Endometrial microvascular endothelial cells (primary cell): ENCODE results near the gene WFIKKN1. TPM values are rescaled to one million over a fixed set of nuclear protein-coding genes. Genes with fewer than 3 reads are reported as not detected.

ENCODE experiments used
- in situ Hi-C: cut with HindIII; loops from 2 replicates; pipeline ENCODE4 v1.10.0; 2017; ENCODE audit warnings: low sequenced_read_pairs, low pct_unique_long_range_greater_than_20kb; ENCODE audit errors: inconsistent ontology term
- total RNA-seq: library from RNA; depleted of rRNA; stranded (reverse); fragments of >200 nt; gene quantifications from one replicate; pipeline ENCODE4 v1.2.3, GENCODE V29; 2015; ENCODE audit errors: inconsistent ontology term

Gene WFIKKN1
- total RNA-seq, 1 donor from 2014 or later: not detected

DNA sequence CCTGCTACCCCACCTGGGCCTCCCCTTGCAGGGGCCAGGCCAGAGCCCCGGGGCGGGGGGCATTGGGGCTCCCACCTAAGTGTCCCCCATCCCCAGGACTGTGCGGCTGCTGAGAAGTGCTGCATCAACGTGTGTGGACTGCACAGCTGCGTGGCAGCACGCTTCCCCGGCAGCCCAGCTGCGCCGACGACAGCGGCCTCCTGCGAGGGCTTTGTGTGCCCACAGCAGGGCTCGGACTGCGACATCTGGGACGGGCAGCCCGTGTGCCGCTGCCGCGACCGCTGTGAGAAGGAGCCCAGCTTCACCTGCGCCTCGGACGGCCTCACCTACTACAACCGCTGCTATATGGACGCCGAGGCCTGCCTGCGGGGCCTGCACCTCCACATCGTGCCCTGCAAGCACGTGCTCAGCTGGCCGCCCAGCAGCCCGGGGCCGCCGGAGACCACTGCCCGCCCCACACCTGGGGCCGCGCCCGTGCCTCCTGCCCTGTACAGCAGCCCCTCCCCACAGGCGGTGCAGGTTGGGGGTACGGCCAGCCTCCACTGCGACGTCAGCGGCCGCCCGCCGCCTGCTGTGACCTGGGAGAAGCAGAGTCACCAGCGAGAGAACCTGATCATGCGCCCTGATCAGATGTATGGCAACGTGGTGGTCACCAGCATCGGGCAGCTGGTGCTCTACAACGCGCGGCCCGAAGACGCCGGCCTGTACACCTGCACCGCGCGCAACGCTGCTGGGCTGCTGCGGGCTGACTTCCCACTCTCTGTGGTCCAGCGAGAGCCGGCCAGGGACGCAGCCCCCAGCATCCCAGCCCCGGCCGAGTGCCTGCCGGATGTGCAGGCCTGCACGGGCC is 1.9 kb downstream of the WFIKKN1 start:
- in situ Hi-C loops: no loop called here

DNA sequence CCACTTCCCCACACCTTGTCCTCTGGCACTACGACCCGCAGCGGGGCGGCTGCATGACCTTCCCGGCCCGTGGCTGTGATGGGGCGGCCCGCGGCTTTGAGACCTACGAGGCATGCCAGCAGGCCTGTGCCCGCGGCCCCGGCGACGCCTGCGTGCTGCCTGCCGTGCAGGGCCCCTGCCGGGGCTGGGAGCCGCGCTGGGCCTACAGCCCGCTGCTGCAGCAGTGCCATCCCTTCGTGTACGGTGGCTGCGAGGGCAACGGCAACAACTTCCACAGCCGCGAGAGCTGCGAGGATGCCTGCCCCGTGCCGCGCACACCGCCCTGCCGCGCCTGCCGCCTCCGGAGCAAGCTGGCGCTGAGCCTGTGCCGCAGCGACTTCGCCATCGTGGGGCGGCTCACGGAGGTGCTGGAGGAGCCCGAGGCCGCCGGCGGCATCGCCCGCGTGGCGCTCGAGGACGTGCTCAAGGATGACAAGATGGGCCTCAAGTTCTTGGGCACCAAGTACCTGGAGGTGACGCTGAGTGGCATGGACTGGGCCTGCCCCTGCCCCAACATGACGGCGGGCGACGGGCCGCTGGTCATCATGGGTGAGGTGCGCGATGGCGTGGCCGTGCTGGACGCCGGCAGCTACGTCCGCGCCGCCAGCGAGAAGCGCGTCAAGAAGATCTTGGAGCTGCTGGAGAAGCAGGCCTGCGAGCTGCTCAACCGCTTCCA is 2.7 kb downstream of the WFIKKN1 start:
- in situ Hi-C loops: no loop called here

DNA sequence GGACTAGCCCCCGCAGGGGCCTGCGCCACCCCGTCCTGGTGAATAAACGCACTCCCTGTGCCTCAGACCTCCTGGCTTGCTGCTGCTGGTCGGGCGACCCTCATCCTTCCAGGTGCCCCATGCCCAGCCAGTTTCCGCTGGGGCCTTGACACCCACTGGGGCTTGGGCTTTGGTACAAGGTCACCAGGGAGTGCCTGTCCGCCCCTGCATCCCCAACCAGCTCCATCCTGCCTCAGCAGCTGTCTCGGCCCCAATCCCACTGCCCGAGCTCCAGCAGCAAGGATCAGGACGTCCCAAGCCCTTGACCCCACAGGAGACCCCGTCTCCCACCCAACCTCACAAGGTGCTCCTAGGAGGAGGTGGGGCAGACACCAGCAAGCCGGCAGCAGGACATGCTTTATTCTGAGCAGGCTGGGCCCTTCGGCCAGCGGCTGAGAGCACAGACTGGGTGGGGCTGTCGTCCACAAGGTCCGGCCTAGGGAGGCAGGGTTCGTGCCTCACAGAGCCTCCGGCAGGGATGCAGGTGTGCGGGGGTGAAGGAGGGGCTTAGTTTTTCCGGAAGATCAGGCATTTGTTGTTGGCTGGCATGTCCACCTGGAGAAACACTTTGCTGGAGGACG is 3.4 kb downstream of the WFIKKN1 start:
- in situ Hi-C loops: no loop called here

DNA sequence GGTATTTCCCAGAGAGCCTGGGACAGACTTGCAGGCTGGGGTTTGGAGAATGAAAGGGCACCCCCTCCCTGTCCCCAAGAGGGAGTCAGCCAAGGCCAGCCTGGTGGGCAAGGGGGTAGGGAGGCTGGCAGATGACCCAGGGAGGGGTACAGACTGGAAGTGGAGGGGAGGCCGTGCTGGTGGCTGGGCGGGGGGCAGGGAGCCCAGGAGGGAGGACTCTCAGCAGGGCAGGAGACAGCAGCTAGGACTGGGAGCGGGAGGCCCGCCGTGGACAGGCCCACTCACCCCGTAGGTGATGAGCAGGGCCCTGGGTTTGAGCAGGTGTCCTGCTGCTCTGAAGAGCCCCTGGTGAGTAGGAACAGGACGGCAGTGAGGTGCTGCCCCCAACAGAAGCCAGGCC is 4.2 kb downstream of the WFIKKN1 start:
- in situ Hi-C loops: no loop called here

DNA sequence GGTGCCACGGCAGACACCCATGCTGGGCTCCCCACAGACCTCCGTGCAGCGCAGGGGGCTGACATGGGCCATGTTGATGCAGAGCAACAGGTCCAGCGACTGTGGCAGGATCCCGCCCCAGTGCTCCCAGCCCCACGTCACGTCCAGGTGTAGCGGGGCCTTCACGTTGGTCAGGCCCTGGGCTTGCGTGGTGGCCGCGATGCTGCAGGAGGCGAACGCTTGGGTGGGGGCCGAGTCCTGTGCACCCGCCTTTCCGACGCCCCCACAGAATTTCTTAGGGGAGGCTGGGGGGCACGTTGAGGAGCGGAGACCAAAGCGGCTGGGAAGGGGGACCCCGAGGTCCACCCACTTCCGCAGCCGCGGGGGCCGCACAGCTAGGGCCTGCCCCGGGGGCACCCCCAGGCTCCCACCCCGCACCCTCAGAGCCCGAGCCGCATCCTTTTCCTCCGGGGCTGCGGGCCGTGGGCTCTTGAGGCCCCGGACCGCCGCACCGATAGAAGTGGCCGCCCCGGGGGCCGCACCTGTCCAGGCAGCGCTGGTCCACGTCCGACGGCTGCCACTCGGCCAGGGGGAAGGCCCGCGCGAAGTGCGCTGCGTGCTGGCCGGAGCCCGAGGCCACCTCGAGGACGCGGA is 4.9 kb downstream of the WFIKKN1 start:
- in situ Hi-C loops: no loop called here

DNA sequence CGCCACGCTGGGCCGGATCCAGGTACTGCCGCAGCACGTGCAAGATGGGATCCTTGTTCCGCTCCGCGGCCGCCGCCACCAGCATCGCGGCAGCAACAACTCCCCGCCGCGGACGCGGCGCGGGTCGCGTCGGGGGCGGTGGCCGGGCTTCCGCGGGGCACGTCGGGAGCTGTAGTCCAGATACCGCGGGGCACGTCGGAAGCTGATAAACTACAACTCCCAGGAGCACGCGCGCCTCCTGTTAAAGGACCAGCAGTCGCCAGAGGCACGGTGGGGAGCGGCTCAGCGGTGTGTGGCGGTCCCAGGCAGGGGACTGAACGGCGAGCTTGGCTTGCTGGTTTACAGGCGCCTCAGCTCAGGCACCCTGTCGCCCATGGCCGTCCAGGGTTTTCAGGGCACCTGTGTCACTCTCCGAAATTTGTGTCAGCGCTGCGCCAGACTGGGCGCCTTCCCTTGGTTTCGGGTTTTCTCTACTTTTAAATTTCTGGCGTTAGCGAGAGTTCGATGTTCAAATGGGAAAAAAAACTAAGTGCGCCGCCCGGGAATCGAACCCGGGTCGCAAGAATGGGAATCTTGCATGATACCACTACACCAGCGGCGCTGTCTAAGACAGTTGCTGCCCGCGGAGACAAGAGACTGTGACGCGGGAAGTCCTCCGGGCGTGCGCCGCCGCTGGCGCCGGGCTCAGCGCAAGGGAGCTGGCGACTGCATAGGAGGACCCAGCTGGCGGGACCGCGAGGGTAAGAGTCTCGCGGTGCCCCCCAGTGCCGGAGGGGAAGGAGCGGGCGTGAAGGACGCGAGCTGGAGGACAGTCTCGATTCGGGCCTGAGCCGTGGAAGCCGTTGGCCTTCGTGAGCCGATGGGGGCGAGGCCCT is 5.7 kb downstream of the WFIKKN1 start, which contains the start of gene METTL26:
Gene METTL26 (minus strand): TSS at position 100 of the 875 bp plus-strand sequence. CDS start 15 bp downstream, at position 85.
- in situ Hi-C loops: no loop called here

DNA sequence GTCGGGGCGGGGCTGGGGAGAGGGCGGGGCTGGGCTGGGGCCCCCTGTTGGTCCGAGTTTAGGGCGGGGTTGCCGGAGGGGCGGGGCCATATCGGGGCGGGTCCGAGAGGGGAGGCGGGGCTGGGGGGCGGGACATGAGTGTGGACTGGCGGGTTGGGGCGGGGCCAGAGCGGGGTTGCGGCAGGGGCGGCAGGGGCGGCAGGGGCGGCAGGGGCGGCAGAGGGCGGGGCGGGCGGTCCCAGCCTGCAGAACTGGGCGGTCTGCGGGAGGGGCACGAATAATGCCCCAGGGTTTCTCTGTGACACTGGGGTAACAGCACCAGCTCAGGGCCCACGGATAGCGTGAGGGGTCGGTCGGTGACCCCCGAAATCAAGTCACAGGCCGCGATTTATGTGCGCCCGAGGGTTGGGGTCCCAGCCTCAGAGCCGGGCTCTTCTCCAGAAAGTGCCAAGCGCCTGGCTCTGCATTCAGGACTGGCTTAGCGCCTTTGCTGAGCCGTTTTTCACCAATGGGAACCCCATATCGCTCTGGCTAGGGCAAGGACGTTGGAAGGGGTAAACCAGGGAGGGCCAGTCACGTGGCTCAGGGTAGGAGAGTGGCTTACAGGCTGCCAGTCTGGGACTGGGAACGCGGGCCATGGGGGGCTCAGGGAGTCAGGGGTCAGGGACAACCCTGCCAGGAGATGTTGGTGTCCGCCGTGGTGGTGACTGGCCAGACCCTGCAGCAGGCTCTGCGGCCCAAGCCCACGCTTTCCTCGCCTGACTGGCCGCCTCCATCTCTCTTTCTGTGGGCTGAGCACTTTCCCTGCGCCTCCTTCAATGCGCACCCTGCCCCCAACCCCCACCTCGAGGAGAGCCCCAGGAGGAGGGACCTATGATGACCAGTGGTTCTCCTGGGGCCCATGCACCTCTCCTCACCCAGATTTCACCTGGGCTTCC is 6.6 kb downstream of the WFIKKN1 start:
- in situ Hi-C loops: no loop called here

DNA sequence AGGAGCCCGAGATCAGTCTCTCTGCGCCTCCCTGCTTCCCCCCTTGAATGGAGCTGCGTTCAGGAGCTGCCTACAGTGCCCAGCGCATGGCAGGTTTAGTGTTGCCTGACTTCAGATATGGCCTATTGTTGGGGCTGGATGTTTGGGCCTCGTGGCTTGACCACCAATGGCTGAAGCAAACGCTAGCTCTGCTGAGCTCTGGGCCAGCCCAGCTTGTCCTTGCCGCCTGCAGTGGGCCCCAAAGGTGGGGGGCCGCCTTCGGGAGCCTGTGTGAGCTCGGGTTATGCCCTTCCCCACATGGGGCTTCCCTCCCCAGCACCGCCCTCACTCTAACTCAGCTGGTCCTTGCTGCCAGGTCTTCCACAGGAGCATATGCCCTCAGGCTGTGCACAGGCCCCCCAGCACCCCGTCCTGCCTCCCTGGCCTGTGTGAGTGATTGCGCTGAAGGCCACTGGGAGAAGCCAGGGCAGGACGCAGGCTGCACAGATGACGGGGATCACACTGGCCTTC is 7.3 kb downstream of the WFIKKN1 start:
- in situ Hi-C loops: no loop called here

DNA sequence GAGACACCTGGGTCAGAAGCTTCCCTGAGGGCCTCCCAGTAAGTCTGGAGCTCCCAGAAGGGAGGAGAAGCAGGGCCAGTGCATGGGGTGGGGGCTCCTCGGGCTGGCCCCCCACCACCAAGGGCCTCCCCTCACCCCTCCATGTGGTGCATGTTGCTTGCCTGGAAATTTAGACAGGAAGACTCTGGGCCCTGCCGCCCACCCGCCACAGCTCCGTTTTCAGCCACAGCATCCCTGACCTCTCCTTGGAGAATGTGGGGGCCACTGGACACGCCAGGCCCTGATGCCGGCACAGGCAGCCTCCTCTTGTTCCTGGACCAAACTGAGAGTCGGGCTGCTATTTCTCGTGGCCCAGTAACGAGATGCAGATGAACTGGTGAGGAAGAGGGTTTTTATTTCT is 8.1 kb downstream of the WFIKKN1 start:
- in situ Hi-C loops: no loop called here

DNA sequence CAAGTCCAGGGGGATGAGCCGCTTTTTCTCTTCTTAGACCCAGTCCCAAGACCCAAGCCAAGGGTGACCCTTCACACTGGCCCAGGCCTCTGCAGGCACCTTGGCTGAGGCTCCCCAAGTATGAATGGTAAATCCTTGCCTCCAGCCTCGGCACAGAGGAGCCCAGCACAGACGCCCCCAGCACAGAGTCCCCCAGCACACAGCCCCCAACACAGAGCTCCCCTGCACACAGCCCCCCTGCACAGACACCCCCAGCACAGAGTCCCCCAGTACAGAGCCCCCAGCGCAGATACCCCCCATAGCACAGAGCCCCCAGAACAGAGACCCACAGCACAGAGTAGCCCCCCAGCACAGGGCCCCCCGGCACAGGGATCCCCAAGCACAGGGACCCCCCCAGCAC is 9.8 kb downstream of the WFIKKN1 start:
- in situ Hi-C loops: no loop called here

DNA sequence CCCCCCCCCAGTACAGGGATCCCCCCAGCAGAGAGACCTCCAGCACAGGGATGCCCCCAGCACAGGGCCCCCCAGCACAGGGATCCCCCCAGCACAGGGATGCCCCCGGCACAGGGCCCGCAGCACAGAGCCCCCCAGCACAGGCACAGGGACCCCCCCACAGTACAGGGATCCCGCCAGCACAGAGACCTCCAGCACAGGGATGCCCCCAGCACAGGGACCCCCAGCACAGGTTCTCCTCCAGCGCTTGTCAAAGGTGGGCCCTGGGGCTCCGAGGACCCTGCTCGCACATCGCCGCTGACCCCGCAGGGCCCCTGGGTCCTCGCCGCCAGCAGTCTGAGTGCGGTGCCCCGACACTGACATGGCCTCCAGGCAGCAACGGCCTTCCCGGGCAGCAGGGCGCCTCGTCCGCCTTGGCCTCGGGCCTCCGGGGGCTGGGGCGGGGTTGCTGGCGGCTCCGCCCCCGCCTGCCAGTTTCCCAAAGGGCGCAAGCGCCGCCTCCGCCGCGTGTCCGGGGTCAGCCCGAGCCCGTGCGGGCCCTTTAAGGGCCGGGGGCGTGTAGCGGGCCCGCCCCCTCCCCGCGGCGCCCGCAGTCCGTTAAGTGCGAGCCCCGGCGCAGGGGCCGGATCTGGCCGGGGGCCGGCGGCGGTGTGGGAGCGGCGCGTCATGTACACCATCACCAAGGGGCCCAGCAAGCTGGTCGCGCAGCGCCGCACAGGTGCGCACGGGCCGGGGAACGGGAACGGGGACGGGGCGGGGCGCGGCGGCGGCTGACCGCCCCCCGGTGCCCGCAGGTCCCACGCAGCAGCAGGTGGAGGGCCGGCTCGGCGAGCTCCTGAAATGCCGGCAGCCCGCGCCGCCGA is 10.8 kb downstream of the WFIKKN1 start, which contains the start of gene MCRIP2:
Gene MCRIP2 (plus strand): TSS at position 503 of the 863 bp plus-strand sequence. CDS start 164 bp downstream, at position 667.
- in situ Hi-C loops: no loop called here

DNA sequence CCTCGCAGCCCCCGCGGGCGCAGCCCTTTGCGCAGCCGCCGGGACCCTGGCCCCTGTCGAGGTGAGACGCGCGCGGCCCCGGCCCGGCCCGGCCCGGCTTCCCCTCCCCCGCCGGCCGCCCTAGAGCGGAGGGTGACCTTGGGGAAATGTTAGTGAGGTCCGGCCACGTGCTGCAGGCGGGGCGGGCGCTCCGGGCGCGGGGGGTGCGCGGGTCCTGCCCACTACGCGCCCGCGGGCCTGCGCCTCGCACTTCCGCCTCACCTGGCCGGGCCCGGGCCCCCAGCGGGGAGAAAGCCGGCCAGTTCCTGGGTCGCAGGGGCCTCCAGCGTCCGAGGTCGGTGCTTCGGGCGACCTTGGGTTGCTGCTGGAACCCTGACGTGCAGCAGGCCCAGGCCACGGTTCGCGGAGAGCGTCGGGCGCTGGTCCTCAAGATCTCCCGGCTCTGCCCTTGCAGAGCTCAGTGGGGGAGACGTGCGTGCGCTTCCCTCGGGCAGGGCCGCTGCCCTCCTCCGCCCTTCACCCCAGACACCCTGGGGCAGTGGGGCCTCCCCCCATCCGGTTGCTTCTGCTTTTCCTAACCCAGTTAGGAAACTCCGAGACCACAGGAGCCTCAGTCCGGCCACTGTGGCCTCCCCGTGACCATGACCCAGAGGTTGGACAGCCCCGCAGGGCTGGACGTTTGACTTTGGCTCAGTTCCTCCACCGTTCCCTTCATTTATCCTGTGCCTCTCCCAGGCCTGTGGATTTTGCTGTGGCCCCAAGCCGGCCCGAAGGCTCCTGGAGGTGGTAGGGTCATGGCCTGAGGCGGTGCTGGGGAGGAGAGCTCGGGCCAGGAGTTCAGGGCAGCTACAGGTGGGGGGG is 11.6 kb downstream of the WFIKKN1 start:
- in situ Hi-C loops: no loop called here

DNA sequence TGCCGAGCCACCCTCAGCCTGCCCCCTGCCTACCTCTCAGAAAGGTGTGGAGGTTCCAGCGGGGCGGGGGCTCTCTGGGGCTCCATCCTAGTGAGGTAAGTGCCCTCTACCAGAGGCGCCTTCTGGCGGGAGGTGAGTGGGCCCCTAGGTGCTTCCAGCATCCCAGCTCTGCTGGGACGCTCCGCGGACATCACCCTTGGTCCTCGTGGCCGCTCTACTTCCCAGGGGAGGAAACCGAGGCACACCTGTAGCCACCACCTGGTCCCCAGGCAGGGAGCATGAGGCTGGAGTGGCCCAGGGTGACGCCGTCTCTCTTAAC is 12.2 kb downstream of the WFIKKN1 start:
- in situ Hi-C loops: no loop called here

DNA sequence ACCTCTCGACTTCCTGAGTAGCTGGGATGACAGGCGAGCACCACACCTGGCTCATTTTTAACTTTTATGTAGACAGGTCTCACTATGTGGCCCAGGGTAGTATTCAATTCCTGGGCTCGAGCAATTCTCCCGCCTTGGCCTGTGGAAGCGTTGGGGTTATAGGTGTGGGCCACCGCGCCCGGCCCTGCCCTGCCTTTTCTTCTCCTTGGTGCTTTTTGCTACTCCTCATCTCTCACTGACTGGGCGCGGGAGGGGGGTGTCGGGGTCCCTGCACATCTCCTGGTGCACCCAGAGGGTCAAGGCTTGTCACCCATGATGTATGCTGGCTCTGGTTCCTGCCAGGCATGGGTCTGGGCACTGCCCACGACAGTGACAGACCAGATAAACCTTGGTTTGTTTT is 13.8 kb downstream of the WFIKKN1 start:
- in situ Hi-C loops: no loop called here

DNA sequence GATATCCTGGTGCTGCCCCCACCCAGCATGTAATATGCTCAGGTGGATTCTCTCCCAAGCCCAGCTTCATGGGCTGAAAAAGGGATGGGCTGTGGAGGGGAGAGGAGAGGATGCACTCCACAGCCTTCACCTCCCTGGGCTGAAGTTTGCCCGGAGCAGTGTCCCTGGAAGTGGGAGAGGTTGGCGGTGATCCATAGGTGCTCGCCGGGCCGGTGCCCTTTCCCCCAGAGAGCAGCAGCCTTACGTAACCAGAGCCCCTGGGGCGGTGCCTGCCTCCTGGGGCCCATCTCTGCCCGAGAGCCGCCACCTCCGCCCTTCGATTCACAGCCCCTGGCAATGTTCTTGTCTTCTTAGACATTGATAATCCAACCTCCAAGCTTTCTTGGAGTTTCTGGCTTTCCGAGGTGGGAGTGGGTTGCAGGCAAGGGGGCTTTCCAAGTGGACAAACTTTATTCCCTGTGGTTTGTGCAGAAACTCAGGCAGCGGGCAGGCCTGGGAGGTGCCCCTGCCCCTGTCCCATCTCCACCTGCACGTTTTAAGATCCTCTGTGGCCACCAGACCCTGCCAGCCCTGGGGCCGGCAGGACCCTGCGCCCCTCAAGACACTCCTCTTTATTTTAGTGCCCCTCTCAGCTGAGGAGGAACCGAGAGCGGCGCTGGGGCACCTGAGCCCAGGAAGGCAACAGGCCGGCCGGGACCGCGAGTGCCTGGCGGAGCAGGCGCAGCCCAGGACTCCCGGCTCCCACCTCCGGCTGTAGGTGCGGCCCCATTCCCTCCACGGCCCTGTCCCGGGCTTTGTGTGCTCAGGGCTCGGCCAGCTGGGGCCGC is 15.3 kb downstream of the WFIKKN1 start:
- in situ Hi-C loops: no loop called here
